GM20000 (cell line): ENCODE data around the gene GRIP1.

Experiments
- DNase-seq: peaks from one replicate; pipeline ENCODE4 v3.0.0; 2012; ENCODE audit warnings: low spot score
- CTCF ChIP-seq: IDR thresholded peaks from 2 replicates; pipeline ENCODE4 v1.5.1; 2012; ENCODE audit warnings: mild to moderate bottlenecking, control low read depth; ENCODE audit errors: extremely low read depth, missing control alignments

The GRIP1 gene

GRCh38 chr12:66397574-66398290 lies 281.1 kb downstream of the GRIP1 start:
- no peak for DNase-seq
- TF ChIP-seq CTCF = no peak

GRCh38 chr12:66393890-66394289 lies 285.0 kb downstream of the GRIP1 start:
- no peak for DNase-seq
- TF ChIP-seq CTCF = no peak

GRCh38 chr12:66392266-66392915 lies 286.5 kb downstream of the GRIP1 start:
- DNase-seq = no peak
- TF ChIP-seq CTCF = no peak

GRCh38 chr12:66388517-66388916 lies 290.4 kb downstream of the GRIP1 start:
- no peak for DNase-seq
- no peak for TF ChIP-seq CTCF

GRCh38 chr12:66387117-66387516 lies 291.8 kb downstream of the GRIP1 start:
- no peak for DNase-seq
- no peak for TF ChIP-seq CTCF

- TF ChIP-seq CTCF = no peak
- no peak for DNase-seq
These were observed 297.9 kb downstream of the GRIP1 start for GRCh38 chr12:66380769-66381535.

- no peak for TF ChIP-seq CTCF
- no peak for DNase-seq
These were observed 299.3 kb downstream of the GRIP1 start for GRCh38 chr12:66379616-66380015.
